Peyer's patch (tissue), 4 donors: ENCODE data around the gene TOR2A. TPM values are rescaled to one million over a fixed set of nuclear protein-coding genes. Genes with fewer than 3 reads are reported as not detected.

Experiments
- DNase-seq, 3 donors: peaks; one replicate each; pipeline ENCODE4 v3.0.0-alpha.2; 2017 to 2019
- H3K27ac ChIP-seq, 4 donors: fragments of 200-600 bp; sonication (generic); one replicate each; pipeline ENCODE4 v1.5.1; 2016 to 2019
- H3K27me3 ChIP-seq, 2 donors: fragments of 200-600 bp; sonication (generic); one replicate each; pipeline ENCODE4 v1.5.1; 2019
- H3K36me3 ChIP-seq, 3 donors: fragments of 200-600 bp; sonication (generic); one replicate each; pipeline ENCODE4 v1.5.1; 2016 to 2019
- H3K4me1 ChIP-seq, 4 donors: fragments of 200-600 bp; sonication (generic); one replicate each; pipeline ENCODE4 v1.5.1; 2016 to 2019
- H3K4me3 ChIP-seq, 4 donors: fragments of 200-600 bp; sonication (generic); 1 replicate in 3 of 4; 2 replicates in 1 of 4; pipeline ENCODE4 v1.5.1; 2016 to 2019; ENCODE audit warnings: mild to moderate bottlenecking in 1 of 4
- H3K9me3 ChIP-seq, 4 donors: fragments of 200-600 bp; sonication (generic); one replicate each; pipeline ENCODE4 v1.5.1; 2016 to 2019; ENCODE audit warnings: mild to moderate bottlenecking in 1 of 4
- POLR2A ChIP-seq, 2 donors: fragments of 450-650 bp; IDR thresholded peaks; one replicate each; pipeline ENCODE4 v1.5.1; 2017; ENCODE audit warnings: antibody characterized with exemption in 2 of 2, mild to moderate bottlenecking in 2 of 2, moderate library complexity in 2 of 2
- total RNA-seq, 4 donors: library from RNA; depleted of rRNA; stranded (reverse); fragments of >200 nt; gene quantifications; one replicate each; pipeline ENCODE4 v1.1.0, GENCODE V29; 2016
- TF ChIP-seq, protein P1 (sequence below), 6 experiments: fragments of 450-650 bp in 4 of 6; fragments of 200-600 bp in 2 of 6; sonication (generic) in 1 of 6; IDR thresholded peaks; one replicate each; pipeline ENCODE4 v1.5.1; 2017 to 2019; ENCODE audit warnings: antibody characterized with exemption in 6 of 6, mild to moderate bottlenecking in 3 of 6, moderate library complexity in 1 of 6

TOR2A gene
- total RNA-seq, 4 donors from 2014 or later: 26.4 to 70.9 (median 35.4) TPM

DNA sequence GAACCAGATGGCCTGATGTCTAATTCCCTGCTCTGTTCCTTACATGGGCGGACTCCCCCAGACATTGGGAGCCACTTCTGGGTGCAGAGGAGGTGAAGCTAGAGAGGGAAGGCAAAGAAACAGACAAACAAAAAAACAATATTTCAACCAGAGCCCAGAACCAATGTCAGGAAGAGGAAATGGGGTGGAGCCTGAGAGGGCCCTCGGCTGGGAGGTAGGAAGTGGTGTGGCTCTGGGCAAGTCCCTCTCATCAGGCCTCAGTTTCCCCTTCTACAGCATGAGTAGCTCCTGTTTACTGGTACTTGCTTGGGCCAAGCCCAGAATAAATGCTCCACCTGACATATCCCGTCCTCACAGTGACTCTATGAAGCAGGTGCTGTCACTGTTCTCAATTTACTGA is 32.3 kb upstream of the TOR2A start:
- TF ChIP-seq, protein P1, sequence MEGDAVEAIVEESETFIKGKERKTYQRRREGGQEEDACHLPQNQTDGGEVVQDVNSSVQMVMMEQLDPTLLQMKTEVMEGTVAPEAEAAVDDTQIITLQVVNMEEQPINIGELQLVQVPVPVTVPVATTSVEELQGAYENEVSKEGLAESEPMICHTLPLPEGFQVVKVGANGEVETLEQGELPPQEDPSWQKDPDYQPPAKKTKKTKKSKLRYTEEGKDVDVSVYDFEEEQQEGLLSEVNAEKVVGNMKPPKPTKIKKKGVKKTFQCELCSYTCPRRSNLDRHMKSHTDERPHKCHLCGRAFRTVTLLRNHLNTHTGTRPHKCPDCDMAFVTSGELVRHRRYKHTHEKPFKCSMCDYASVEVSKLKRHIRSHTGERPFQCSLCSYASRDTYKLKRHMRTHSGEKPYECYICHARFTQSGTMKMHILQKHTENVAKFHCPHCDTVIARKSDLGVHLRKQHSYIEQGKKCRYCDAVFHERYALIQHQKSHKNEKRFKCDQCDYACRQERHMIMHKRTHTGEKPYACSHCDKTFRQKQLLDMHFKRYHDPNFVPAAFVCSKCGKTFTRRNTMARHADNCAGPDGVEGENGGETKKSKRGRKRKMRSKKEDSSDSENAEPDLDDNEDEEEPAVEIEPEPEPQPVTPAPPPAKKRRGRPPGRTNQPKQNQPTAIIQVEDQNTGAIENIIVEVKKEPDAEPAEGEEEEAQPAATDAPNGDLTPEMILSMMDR (IDR thresholded peaks at IDR 0.05): no peak
- TF ChIP-seq POLR2A (IDR thresholded peaks at IDR 0.05): no peak
- Histone ChIP-seq H3K4me3 (no peak overlapping the region), H3K27me3 (no peaks in the 10 kb centered on the region), H3K27ac (peak overlapping the region; percentile 30 to 70 (median 53)), H3K36me3 (no peaks in the 10 kb centered on the region), H3K9me3 (no peaks in the 10 kb centered on the region), H3K4me1 (peaks cover 0 to 21% (median 15%) of the 10 kb centered on the region in 4 donors)
- DNase-seq: no peak

DNA sequence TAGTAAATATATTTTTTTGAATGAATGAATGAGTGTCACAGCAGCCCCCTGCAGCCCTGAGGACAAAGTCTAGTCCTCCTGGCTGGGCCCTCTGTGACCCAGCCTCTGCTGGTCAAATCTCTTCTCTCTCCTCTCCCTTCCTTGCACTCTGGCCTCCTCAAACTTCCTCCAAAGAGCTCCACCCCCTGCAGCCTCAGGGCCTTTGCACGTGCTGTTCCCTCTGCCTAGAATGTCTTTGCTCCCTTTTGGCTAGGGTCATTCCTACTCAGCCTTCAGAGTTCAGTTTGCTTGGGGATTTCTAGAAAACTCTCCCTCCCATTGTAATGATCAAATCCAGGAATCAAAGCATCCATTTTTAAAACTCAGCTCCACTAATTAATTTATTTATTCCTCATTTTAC is 30.3 kb upstream of the TOR2A start:
- no peaks in the 10 kb centered on the region for H3K27me3 ChIP-seq

DNA sequence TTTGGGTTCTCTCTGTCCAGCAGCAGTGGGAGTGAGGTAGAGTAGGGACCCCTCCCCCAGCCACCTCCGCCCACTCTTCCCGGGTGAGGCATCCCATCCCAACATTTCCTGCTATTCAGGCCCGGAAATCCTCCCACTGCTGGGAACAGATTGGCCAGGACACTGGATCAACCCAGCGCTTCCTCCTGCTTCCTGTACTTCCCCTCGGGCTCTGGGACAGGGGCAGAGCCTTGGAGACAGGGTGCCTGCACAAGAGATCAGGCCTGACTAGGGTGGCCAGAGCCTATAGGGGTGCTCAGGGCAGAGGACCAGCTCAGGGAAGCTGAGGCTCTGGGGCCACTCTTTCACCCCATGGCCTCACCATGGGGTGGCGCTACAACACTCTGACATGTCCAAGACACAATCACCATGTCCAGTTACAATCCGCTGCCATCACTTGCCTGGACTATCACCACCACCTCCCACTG is 28.9 kb upstream of the TOR2A start:
- TF ChIP-seq POLR2A (IDR thresholded peaks at IDR 0.05): no peak
- TF ChIP-seq, protein P1 (IDR thresholded peaks at IDR 0.05): peak in 5 of 6 experiments; percentile 8 to 59 (median 46)
- Histone ChIP-seq H3K27ac (peak overlapping the region in 2 of 4 donors; percentile 28 to 50), H3K27me3 (no peaks in the 10 kb centered on the region), H3K4me1 (peaks cover 0 to 7% (median 3%) of the 10 kb centered on the region in 4 donors), H3K9me3 (no peaks in the 10 kb centered on the region), H3K4me3 (no peak overlapping the region), H3K36me3 (no peaks in the 10 kb centered on the region)
- DNase-seq: peak; percentile 52 to 76 (median 63)

More for the DNA sequence above, 30.3 kb upstream of the TOR2A start:
- Histone ChIP-seq H3K9me3 (no peaks in the 10 kb centered on the region), H3K27ac (no peak overlapping the region), H3K4me1 (peaks cover 0 to 16% (median 8%) of the 10 kb centered on the region in 4 donors), H3K4me3 (no peak overlapping the region), H3K36me3 (no peaks in the 10 kb centered on the region)
- no peak for TF ChIP-seq POLR2A (IDR thresholded peaks at IDR 0.05)
- no peak for DNase-seq

DNA sequence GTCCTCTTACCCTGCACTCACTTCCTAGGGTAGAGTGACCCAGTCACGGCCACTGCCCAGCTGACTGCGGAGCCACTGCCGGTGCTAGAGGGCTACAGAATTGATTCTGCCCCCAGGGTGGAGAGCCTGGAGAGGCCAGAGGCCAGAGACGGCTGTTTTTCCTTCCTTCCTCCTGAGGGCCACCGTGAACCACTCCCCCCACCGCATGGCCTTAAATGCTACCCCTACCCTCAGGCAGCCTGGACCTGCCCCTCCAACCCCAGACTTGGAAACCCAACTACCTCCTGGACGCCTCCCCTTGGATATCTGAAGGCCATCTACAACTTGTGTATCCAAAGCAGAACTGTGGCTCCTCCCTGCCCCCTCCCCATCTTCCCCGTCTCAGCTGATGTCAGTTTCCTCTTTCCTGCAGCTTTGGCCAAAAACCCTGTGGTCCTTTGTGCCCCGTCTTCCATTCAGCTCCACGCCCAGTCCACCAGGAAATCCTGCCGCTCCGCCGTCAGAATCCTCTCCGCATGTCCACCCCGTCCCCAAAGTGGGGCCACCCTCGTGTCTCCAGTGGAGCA is 27.1 kb upstream of the TOR2A start:
- H3K27ac ChIP-seq: peak overlapping the region in 2 of 4 donors; percentile 14 to 50
- no peaks in the 10 kb centered on the region for H3K27me3 ChIP-seq
- no peak for DNase-seq
- H3K4me3 ChIP-seq: no peak overlapping the region
- H3K36me3 ChIP-seq: no peaks in the 10 kb centered on the region
- H3K4me1 ChIP-seq: no peaks in the 10 kb centered on the region
- H3K9me3 ChIP-seq: no peaks in the 10 kb centered on the region
- no peak for TF ChIP-seq POLR2A (IDR thresholded peaks at IDR 0.05)
- TF ChIP-seq, protein P1 (IDR thresholded peaks at IDR 0.05): no peak

DNA sequence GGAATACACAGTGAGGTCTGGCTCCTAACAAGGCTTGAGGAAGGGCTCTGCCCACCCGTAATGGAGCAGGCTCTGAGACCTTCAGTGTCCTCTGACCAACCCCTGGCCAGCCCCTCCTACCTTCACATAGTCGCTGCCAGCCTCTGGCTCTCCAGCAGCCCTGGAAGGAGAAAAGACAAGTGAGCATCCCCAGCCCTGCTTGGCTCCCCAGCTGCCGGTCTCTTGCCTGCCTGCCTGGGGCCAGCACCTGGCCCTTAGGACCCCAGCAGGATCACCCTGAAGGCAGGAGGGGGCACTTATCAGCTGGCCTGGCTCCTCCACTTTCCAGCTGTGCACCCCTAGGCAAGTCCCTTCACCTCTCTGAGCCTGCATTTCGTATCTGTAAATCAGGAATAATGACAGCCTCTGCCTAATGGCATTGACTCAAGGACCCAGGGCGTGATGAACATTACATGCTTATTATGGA is 26.4 kb upstream of the TOR2A start:
- no peak for DNase-seq
- Histone ChIP-seq H3K9me3 (no peaks in the 10 kb centered on the region), H3K36me3 (no peaks in the 10 kb centered on the region), H3K27me3 (no peaks in the 10 kb centered on the region), H3K27ac (peak overlapping the region in 2 of 4 donors; percentile 14 to 50), H3K4me1 (no peaks in the 10 kb centered on the region), H3K4me3 (no peak overlapping the region)
- TF ChIP-seq, protein P1 (IDR thresholded peaks at IDR 0.05): no peak
- TF ChIP-seq POLR2A (IDR thresholded peaks at IDR 0.05): no peak

DNA sequence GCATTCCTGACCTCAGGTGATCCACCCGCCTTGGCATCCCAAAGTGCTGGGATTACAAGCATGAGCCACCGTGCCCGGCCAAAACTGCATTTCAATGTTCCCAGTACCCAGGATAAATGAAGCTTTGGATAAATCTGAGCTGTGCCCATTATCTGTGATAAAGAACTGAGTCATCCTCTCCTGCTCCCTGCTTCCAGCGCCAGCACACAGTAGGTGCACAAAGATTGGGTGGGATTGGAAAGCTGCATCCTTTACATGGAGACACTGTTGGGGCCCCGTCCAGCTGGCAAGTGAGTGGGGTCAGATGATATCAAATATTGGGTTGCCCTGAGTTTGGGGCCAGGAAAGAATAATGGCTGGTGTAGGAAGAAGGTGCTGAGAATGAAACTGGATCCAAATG is 26.0 kb upstream of the TOR2A start:
- H3K4me1 ChIP-seq: no peaks in the 10 kb centered on the region
- H3K36me3 ChIP-seq: no peaks in the 10 kb centered on the region
- peak overlapping the region in 1 of 4 donors; percentile 14 for H3K27ac ChIP-seq
- no peaks in the 10 kb centered on the region for H3K9me3 ChIP-seq
- H3K4me3 ChIP-seq: no peak overlapping the region
- no peak for TF ChIP-seq POLR2A (IDR thresholded peaks at IDR 0.05)
- TF ChIP-seq, protein P1 (IDR thresholded peaks at IDR 0.05): no peak
- H3K27me3 ChIP-seq: peaks cover 0 to 2% of the 10 kb centered on the region in 2 donors
- DNase-seq: no peak
